Mesendoderm (in vitro differentiated cells): Measurements from ENCODE around the gene APBA2.

Source experiments
- DNase-seq: peaks from one replicate; pipeline ENCODE4 v3.0.0; 2013
- H2AK5ac ChIP-seq: 2 replicates; pipeline ENCODE4 v1.6.1; 2013; ENCODE audit warnings: low read length, inconsistent platforms
- H2BK120ac ChIP-seq: 2 replicates; pipeline ENCODE4 v1.6.1; 2013; ENCODE audit warnings: low read depth, mild to moderate bottlenecking, low read length, moderate library complexity, mixed read lengths
- H2BK15ac ChIP-seq: replicated peaks from 2 replicates; pipeline ENCODE4 v1.6.1; 2013; ENCODE audit warnings: low read depth, mild to moderate bottlenecking, moderate library complexity
- H2BK5ac ChIP-seq: 2 replicates; pipeline ENCODE4 v1.6.1; 2013; ENCODE audit warnings: low read length, inconsistent platforms
- H3K18ac ChIP-seq: 2 replicates; pipeline ENCODE4 v1.6.1; 2013; ENCODE audit warnings: mild to moderate bottlenecking, low read length, mixed read lengths
- H3K23ac ChIP-seq: one replicate; pipeline ENCODE4 v1.6.1; 2013; ENCODE audit warnings: low read length
- H3K27ac ChIP-seq: 2 replicates; pipeline ENCODE4 v1.5.1; 2013; ENCODE audit warnings: low read depth, mild to moderate bottlenecking, inconsistent platforms, low read length, moderate library complexity
- H3K27me3 ChIP-seq: 2 replicates; pipeline ENCODE4 v1.6.1; 2013; ENCODE audit warnings: low read length, control low read depth, mild to moderate bottlenecking, inconsistent platforms; ENCODE audit not compliant: insufficient read depth, poor library complexity
- H3K36me3 ChIP-seq: 2 replicates; pipeline ENCODE4 v1.6.1; 2013; ENCODE audit warnings: low read length, inconsistent platforms; ENCODE audit not compliant: control insufficient read depth, insufficient read depth
- H3K4ac ChIP-seq: one replicate; pipeline ENCODE4 v1.6.1; 2013; ENCODE audit warnings: low read depth, mild to moderate bottlenecking, low read length, moderate library complexity
- H3K4me1 ChIP-seq: 2 replicates; pipeline ENCODE4 v1.6.1; 2013; ENCODE audit warnings: low read depth, low read length, inconsistent platforms; ENCODE audit not compliant: control insufficient read depth
- H3K4me2 ChIP-seq: 2 replicates; pipeline ENCODE4 v1.6.1; 2013; ENCODE audit warnings: low read length
- H3K4me3 ChIP-seq: 2 replicates; pipeline ENCODE4 v1.5.1; 2013; ENCODE audit warnings: mild to moderate bottlenecking, low read length
- H3K56ac ChIP-seq: one replicate; pipeline ENCODE4 v1.6.1; 2013; ENCODE audit warnings: low read length
- H3K79me1 ChIP-seq: 2 replicates; pipeline ENCODE4 v1.6.1; 2013; ENCODE audit warnings: low read length, inconsistent platforms
- H3K79me2 ChIP-seq: 2 replicates; pipeline ENCODE4 v1.6.1; 2013; ENCODE audit warnings: mild to moderate bottlenecking, low read length; ENCODE audit not compliant: control insufficient read depth, insufficient read depth
- H3K9ac ChIP-seq: 2 replicates; pipeline ENCODE4 v1.6.1; 2013; ENCODE audit warnings: low read length, inconsistent platforms
- H4K5ac ChIP-seq: one replicate; pipeline ENCODE4 v1.6.1; 2013; ENCODE audit warnings: low read length
- H4K8ac ChIP-seq: one replicate; pipeline ENCODE4 v1.6.1; 2013; ENCODE audit warnings: low read depth, mild to moderate bottlenecking, control low read depth, low read length, moderate library complexity
- WGBS: extraction: QIAGEN DNeasy Blood & Tissue Kit; methylation state at CpG from one replicate; pipeline ENCODE4 v1.1.7; 2013; ENCODE audit warnings: low lambda C conversion rate, missing lambda C conversion rate; ENCODE audit not compliant: insufficient coverage; ENCODE audit errors: extremely low coverage; 5-methylcytosine and 5-hydroxymethylcytosine counted together

Gene APBA2

GRCh38 chr15:28879551-28879950 lies 6.2 kb upstream of the APBA2 start:
- H2BK120ac ChIP-seq: no peak overlapping the region
- H3K18ac ChIP-seq: no peak overlapping the region
- H3K23ac ChIP-seq: no peak overlapping the region
- no peak overlapping the region for H3K9ac ChIP-seq
- no peak overlapping the region for H3K4me2 ChIP-seq
- H3K4me3 ChIP-seq: no peak overlapping the region
- no peak overlapping the region for H2BK5ac ChIP-seq
- H3K79me2 ChIP-seq: no peaks in the 10 kb centered on the region
- peaks cover 6% of the 10 kb centered on the region for H3K4me1 ChIP-seq
- H2AK5ac ChIP-seq: no peak overlapping the region
- no peak overlapping the region for H3K4ac ChIP-seq
- H2BK15ac ChIP-seq: no peak overlapping the region
- DNase-seq: no peak
- H3K79me1 ChIP-seq: no peaks in the 10 kb centered on the region
- no peak overlapping the region for H4K5ac ChIP-seq
- no peaks in the 10 kb centered on the region for H3K36me3 ChIP-seq
- no CpG with 5 or more reads among the region's 9 CpGs for WGBS
- no peaks in the 10 kb centered on the region for H3K27me3 ChIP-seq
- H3K56ac ChIP-seq: no peak overlapping the region
- H4K8ac ChIP-seq: no peak overlapping the region
- H3K27ac ChIP-seq: no peak overlapping the region

DNA sequence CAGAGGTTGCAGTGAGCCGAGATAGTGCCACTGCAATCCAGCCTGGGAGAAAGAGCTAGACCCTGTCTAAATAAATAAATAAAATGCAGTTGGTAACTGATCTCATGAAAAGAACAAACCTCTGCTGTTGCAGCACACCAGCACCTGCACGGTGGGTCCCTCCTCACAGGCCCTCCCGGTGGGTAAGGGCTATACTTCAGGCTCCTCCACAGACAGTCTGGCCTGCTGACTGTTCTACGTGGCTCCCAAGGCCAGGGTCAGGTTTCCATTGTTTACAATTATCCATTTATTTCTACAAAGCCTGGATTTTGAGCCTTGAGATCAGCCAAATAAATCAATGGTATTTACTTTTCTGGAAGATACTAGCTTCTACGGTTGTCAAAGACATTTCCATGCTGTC lies 5.1 kb upstream of the APBA2 start:
- Histone ChIP-seq H3K79me1 (no peaks in the 10 kb centered on the region), H3K4ac (no peak overlapping the region), H2BK15ac (no peak overlapping the region), H3K79me2 (no peaks in the 10 kb centered on the region), H3K56ac (no peak overlapping the region), H3K9ac (no peak overlapping the region), H4K8ac (no peak overlapping the region), H3K4me2 (no peak overlapping the region), H2BK120ac (no peak overlapping the region), H3K23ac (no peak overlapping the region), H3K36me3 (no peaks in the 10 kb centered on the region), H3K4me1 (peaks cover 4% of the 10 kb centered on the region), H3K18ac (no peak overlapping the region), H3K27ac (no peak overlapping the region), H2AK5ac (no peak overlapping the region), H3K27me3 (no peaks in the 10 kb centered on the region), H3K4me3 (no peak overlapping the region), H4K5ac (no peak overlapping the region), H2BK5ac (no peak overlapping the region)
- no peak for DNase-seq
- WGBS: no CpG with 5 or more reads among the region's 5 CpGs

DNA sequence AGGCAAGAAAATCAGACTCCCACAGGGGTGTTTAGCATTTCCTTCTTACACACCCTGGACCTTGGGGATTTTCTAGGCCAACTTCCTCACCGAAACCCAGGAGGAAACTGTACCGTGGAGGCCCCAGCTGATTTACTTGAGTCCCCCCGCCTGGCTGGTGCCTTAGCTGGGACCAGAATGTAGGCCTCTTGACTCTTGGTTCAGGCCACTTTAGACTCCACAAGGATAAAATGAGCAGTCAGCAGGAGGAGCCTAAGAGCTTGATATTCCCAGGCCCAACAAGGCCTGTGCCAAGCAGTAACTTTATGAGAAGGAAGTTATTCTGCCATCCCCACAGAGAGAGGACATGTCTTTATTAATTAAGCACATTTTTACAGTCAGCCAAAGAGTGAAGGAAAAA lies 4.6 kb upstream of the APBA2 start:
- WGBS: no CpG with 5 or more reads among the region's 3 CpGs
- H3K23ac ChIP-seq: no peak overlapping the region
- H3K4me2 ChIP-seq: no peak overlapping the region
- no peak overlapping the region for H3K18ac ChIP-seq
- no peak overlapping the region for H2BK120ac ChIP-seq
- no peak for DNase-seq
- H3K4me3 ChIP-seq: no peak overlapping the region
- no peaks in the 10 kb centered on the region for H3K79me2 ChIP-seq
- no peaks in the 10 kb centered on the region for H3K36me3 ChIP-seq
- H4K5ac ChIP-seq: no peak overlapping the region
- H2AK5ac ChIP-seq: no peak overlapping the region
- H3K27me3 ChIP-seq: no peaks in the 10 kb centered on the region
- no peaks in the 10 kb centered on the region for H3K4me1 ChIP-seq
- no peak overlapping the region for H2BK15ac ChIP-seq
- no peak overlapping the region for H2BK5ac ChIP-seq
- no peaks in the 10 kb centered on the region for H3K79me1 ChIP-seq
- no peak overlapping the region for H3K9ac ChIP-seq
- H3K56ac ChIP-seq: no peak overlapping the region
- no peak overlapping the region for H3K27ac ChIP-seq
- no peak overlapping the region for H4K8ac ChIP-seq
- H3K4ac ChIP-seq: no peak overlapping the region

GRCh38 chr15:28881600-28881999 lies 4.2 kb upstream of the APBA2 start:
- Histone ChIP-seq H4K8ac (no peak overlapping the region), H3K27me3 (peaks cover 2% of the 10 kb centered on the region), H3K4ac (no peak overlapping the region), H3K4me1 (no peaks in the 10 kb centered on the region), H4K5ac (no peak overlapping the region), H3K4me3 (no peak overlapping the region), H2AK5ac (no peak overlapping the region), H2BK120ac (no peak overlapping the region), H3K79me1 (no peaks in the 10 kb centered on the region), H3K9ac (no peak overlapping the region), H2BK5ac (no peak overlapping the region), H2BK15ac (no peak overlapping the region), H3K79me2 (no peaks in the 10 kb centered on the region), H3K36me3 (no peaks in the 10 kb centered on the region), H3K18ac (no peak overlapping the region), H3K4me2 (no peak overlapping the region), H3K27ac (no peak overlapping the region), H3K23ac (no peak overlapping the region), H3K56ac (no peak overlapping the region)
- no CpG with 5 or more reads among the region's 1 CpG for WGBS
- DNase-seq: no peak

DNA sequence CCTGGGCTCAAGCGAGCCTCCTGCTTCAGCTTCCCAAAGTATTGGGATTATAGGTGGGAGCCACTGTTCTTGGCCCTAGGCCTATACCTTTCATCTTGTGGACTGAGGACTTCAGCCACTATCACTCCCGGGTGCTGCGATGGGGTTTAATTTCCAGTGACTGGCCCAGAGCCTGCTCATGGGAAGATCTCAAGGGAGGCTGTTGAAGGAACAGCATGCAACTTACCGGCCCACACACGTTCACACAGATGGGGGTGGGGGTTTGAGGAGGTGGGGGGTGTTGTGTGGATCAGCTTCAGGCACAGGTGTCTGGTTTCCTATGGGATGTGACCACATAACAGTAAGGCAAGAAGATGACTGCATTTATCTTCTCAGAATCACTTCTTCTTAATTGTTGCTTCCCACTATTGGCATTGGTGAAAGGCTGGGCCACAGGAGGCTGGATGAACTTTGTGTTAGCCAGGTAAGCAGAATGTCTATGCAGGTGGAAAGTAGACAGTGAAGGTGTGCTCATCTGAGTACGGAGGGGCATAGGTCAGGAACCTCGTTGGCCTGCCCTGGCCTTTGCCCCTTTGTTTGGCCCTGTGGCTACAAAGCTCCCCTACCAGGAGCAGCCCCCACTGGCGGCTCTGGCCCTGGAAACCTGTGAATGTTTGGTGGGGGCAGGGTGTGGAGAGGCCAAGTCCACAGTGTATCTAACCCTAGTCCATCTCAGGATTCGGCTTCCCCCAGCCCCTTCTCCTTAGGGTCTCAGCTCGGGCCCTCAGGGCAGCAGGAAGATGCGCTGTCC lies 1.4 kb upstream of the APBA2 start:
- Histone ChIP-seq H3K4me1 (no peaks in the 10 kb centered on the region), H3K4me3 (no peak overlapping the region), H2AK5ac (no peak overlapping the region), H2BK5ac (no peak overlapping the region), H3K79me1 (no peaks in the 10 kb centered on the region), H4K8ac (no peak overlapping the region), H4K5ac (no peak overlapping the region), H2BK120ac (no peak overlapping the region), H3K4ac (no peak overlapping the region), H3K18ac (no peak overlapping the region), H3K4me2 (no peak overlapping the region), H2BK15ac (no peak overlapping the region), H3K36me3 (no peaks in the 10 kb centered on the region), H3K27ac (no peak overlapping the region), H3K27me3 (peaks cover 3% of the 10 kb centered on the region), H3K79me2 (no peaks in the 10 kb centered on the region), H3K9ac (no peak overlapping the region), H3K56ac (no peak overlapping the region), H3K23ac (no peak overlapping the region)
- no CpG with 5 or more reads among the region's 11 CpGs for WGBS
- DNase-seq: no peak

- Histone ChIP-seq H2BK5ac (no peak overlapping the region), H3K4me1 (no peaks in the 10 kb centered on the region), H3K79me2 (no peaks in the 10 kb centered on the region), H3K18ac (peak overlapping the region; percentile 91), H3K4ac (peak overlapping the region; percentile 88), H3K56ac (peak overlapping the region; percentile 82), H3K79me1 (no peaks in the 10 kb centered on the region), H2BK15ac (no peak overlapping the region), H2AK5ac (no peak overlapping the region), H3K23ac (peak overlapping the region; percentile 66), H4K8ac (no peak overlapping the region), H3K4me3 (no peak overlapping the region), H4K5ac (no peak overlapping the region), H3K4me2 (peak overlapping the region; percentile 71), H3K9ac (peak overlapping the region; percentile 69), H3K27ac (no peak overlapping the region), H3K27me3 (peaks cover 3% of the 10 kb centered on the region), H2BK120ac (no peak overlapping the region), H3K36me3 (no peaks in the 10 kb centered on the region)
- no CpG with 5 or more reads among the region's 31 CpGs for WGBS
- no peak for DNase-seq
Measured at GRCh38 chr15:28885128-28885629, 595 bp upstream of the APBA2 start.
